Hepatocyte (in vitro differentiated cells): ENCODE results near the gene PLSCR2. TPM values are rescaled to one million over a fixed set of nuclear protein-coding genes. Genes with fewer than 3 reads are reported as not detected.

Source experiments
- DNase-seq: peaks from one replicate; pipeline ENCODE4 v3.0.0-alpha.2; 2016; ENCODE audit warnings: low spot score
- H2AFZ ChIP-seq: fragments of 200-600 bp; sonication (generic); 2 replicates; pipeline ENCODE4 v1.6.0; 2016; ENCODE audit warnings: antibody characterized with exemption, mild to moderate bottlenecking
- H3K27ac ChIP-seq: fragments of 200-600 bp; sonication (generic); 2 replicates; pipeline ENCODE4 v1.5.1; 2016; ENCODE audit warnings: mild to moderate bottlenecking
- H3K27me3 ChIP-seq: fragments of 200-600 bp; sonication (generic); 2 replicates; pipeline ENCODE4 v1.6.1; 2016
- H3K36me3 ChIP-seq: fragments of 200-600 bp; sonication (generic); replicated peaks from 2 replicates; pipeline ENCODE4 v1.5.1; 2016; ENCODE audit warnings: low read depth; ENCODE audit not compliant: insufficient read depth
- H3K4me1 ChIP-seq: fragments of 200-600 bp; sonication (generic); 2 replicates; pipeline ENCODE4 v1.5.1; 2016; ENCODE audit warnings: mild to moderate bottlenecking, moderate library complexity; ENCODE audit not compliant: insufficient read depth
- H3K4me2 ChIP-seq: fragments of 200-600 bp; sonication (generic); 2 replicates; pipeline ENCODE4 v1.6.0; 2016
- H3K4me3 ChIP-seq: fragments of 200-600 bp; sonication (generic); 2 replicates; pipeline ENCODE4 v1.5.1; 2016; ENCODE audit warnings: mild to moderate bottlenecking
- H3K79me2 ChIP-seq: fragments of 200-600 bp; sonication (generic); 2 replicates; pipeline ENCODE4 v1.6.0; 2017; ENCODE audit warnings: mild to moderate bottlenecking
- H3K9me2 ChIP-seq: fragments of 200-600 bp; sonication (generic); replicated peaks from 2 replicates; pipeline ENCODE4 v1.6.0; 2017; ENCODE audit warnings: mild to moderate bottlenecking; ENCODE audit not compliant: insufficient read depth
- H3K9me3 ChIP-seq: fragments of 200-600 bp; sonication (generic); 2 replicates; pipeline ENCODE4 v1.5.1; 2016; ENCODE audit warnings: low read depth, mild to moderate bottlenecking
- H4K20me1 ChIP-seq: fragments of 200-600 bp; sonication (generic); 2 replicates; pipeline ENCODE4 v1.6.0; 2016; ENCODE audit warnings: mild to moderate bottlenecking; ENCODE audit not compliant: insufficient read depth, poor library complexity, severe bottlenecking
- EZH2 ChIP-seq: fragments of 200-600 bp; sonication (generic); IDR thresholded peaks from 2 replicates; pipeline ENCODE4 v1.6.1; 2016; ENCODE audit warnings: antibody characterized with exemption, mild to moderate bottlenecking, borderline replicate concordance
- EZH2phosphoT487 ChIP-seq: fragments of 200-600 bp; sonication (generic); IDR thresholded peaks from one replicate; pipeline ENCODE4 v1.6.1; 2018; ENCODE audit warnings: antibody characterized with exemption, mild to moderate bottlenecking, low read depth, moderate library complexity; ENCODE audit not compliant: unreplicated experiment, severe bottlenecking
- WGBS: methylation state at CpG from one replicate; pipeline ENCODE4 v1.1.6; 2016; ENCODE audit warnings: low lambda C conversion rate; ENCODE audit errors: missing lambda C conversion rate; 5-methylcytosine and 5-hydroxymethylcytosine counted together
- polyA plus RNA-seq: library from polyadenylated mRNA; unstranded; fragments of >200 nt; fragmentation: Nextera tagmentation; extraction: Ambion mirVana; gene quantifications from 2 replicates; pipeline ENCODE4 v1.2.1, GENCODE V29; 2016
- total RNA-seq: library from RNA; depleted of rRNA; stranded (reverse); fragments of >200 nt; gene quantifications from 2 replicates; pipeline ENCODE4 v1.2.3, GENCODE V29; 2014
- TF ChIP-seq, protein P1 (sequence below): fragments of 200-600 bp; sonication (generic); IDR thresholded peaks from 2 replicates; pipeline ENCODE4 v1.5.1; 2016; ENCODE audit warnings: antibody characterized with exemption, mild to moderate bottlenecking; ENCODE audit not compliant: poor library complexity

PLSCR2 gene
- total and polyA plus RNA-seq, 2 experiments from 2014 or later, result not detected

- no peaks in the 10 kb centered on the region for H3K9me3 ChIP-seq
- H3K36me3 ChIP-seq, result no peaks in the 10 kb centered on the region
- H3K9me2 ChIP-seq, result no peaks in the 10 kb centered on the region
- H3K27ac ChIP-seq, result no peak overlapping the region
- no peaks in the 10 kb centered on the region for H3K79me2 ChIP-seq
- H3K4me2 ChIP-seq, result no peak overlapping the region
- TF ChIP-seq EZH2phosphoT487 (no peak), EZH2 (no peak)
- TF ChIP-seq, protein P1, sequence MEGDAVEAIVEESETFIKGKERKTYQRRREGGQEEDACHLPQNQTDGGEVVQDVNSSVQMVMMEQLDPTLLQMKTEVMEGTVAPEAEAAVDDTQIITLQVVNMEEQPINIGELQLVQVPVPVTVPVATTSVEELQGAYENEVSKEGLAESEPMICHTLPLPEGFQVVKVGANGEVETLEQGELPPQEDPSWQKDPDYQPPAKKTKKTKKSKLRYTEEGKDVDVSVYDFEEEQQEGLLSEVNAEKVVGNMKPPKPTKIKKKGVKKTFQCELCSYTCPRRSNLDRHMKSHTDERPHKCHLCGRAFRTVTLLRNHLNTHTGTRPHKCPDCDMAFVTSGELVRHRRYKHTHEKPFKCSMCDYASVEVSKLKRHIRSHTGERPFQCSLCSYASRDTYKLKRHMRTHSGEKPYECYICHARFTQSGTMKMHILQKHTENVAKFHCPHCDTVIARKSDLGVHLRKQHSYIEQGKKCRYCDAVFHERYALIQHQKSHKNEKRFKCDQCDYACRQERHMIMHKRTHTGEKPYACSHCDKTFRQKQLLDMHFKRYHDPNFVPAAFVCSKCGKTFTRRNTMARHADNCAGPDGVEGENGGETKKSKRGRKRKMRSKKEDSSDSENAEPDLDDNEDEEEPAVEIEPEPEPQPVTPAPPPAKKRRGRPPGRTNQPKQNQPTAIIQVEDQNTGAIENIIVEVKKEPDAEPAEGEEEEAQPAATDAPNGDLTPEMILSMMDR, result no peak
- no peak for DNase-seq
- no peak overlapping the region for H3K4me3 ChIP-seq
- WGBS, result 86% methylated on average over 1 of the region's 1 CpG
- H4K20me1 ChIP-seq, result no peaks in the 10 kb centered on the region
- no peaks in the 10 kb centered on the region for H3K27me3 ChIP-seq
- no peak overlapping the region for H2AFZ ChIP-seq
- no peaks in the 10 kb centered on the region for H3K4me1 ChIP-seq
Measured at GRCh38 chr3:146432066-146432465, 37.3 kb downstream of the PLSCR2 start.

DNA sequence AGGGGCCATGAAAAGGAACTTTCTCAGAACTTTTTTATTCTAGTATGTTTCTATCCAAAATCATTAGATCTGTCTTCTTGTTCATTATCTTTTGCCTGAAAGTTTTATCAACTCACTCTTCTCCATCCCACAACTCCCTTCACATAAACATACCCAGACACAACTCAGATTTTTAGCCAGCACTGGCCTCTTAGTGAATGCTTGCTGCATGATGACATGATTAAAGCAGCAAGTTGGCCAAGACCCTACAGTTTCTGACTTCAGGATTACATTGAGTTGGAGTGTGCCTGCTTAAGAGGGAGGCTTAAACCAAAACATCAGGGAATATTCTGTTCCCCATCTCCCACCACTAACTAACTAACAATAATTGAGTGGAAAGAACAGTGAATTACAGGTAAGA is 38.1 kb downstream of the PLSCR2 start:
- no peaks in the 10 kb centered on the region for H4K20me1 ChIP-seq
- H3K4me2 ChIP-seq, result no peak overlapping the region
- no peaks in the 10 kb centered on the region for H3K79me2 ChIP-seq
- no peaks in the 10 kb centered on the region for H3K4me1 ChIP-seq
- no peak for DNase-seq
- no peak overlapping the region for H3K4me3 ChIP-seq
- H2AFZ ChIP-seq, result no peak overlapping the region
- TF ChIP-seq EZH2 (no peak), EZH2phosphoT487 (no peak)
- TF ChIP-seq, protein P1, result no peak
- H3K36me3 ChIP-seq, result no peaks in the 10 kb centered on the region
- no peaks in the 10 kb centered on the region for H3K27me3 ChIP-seq
- H3K27ac ChIP-seq, result no peak overlapping the region
- H3K9me3 ChIP-seq, result no peaks in the 10 kb centered on the region
- no peaks in the 10 kb centered on the region for H3K9me2 ChIP-seq

DNA sequence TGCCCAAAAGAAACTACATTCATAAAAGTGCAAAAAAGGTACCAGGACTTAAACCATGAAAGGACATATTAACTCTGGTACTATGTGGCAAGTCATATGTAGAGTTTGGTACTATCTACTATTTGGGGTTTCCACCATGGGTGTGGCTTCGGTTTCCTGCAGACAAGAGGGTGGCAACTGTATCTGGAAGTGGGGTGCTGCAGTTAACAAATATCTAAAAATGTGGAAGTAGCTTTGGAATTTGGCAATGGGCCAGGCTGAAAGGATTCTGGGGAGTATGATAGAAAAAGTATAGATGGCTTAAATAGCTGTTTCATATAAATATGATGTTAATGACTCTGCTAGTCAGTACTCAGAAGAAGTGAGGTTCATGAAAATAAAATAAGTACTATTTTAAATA is 44.0 kb downstream of the PLSCR2 start:
- no peaks in the 10 kb centered on the region for H3K79me2 ChIP-seq
- WGBS, result 88% methylated on average over 1 of the region's 1 CpG
- H3K4me2 ChIP-seq, result no peak overlapping the region
- H3K27me3 ChIP-seq, result no peaks in the 10 kb centered on the region
- no peak overlapping the region for H3K27ac ChIP-seq
- no peak for DNase-seq
- no peak overlapping the region for H3K4me3 ChIP-seq
- H4K20me1 ChIP-seq, result no peaks in the 10 kb centered on the region
- H3K9me2 ChIP-seq, result no peaks in the 10 kb centered on the region
- H2AFZ ChIP-seq, result no peak overlapping the region
- H3K4me1 ChIP-seq, result peaks cover 4% of the 10 kb centered on the region
- TF ChIP-seq EZH2phosphoT487 (no peak), EZH2 (no peak)
- TF ChIP-seq, protein P1, result no peak
- no peaks in the 10 kb centered on the region for H3K36me3 ChIP-seq
- H3K9me3 ChIP-seq, result no peaks in the 10 kb centered on the region
